ENCODE measurements around the gene RADIL.

Gene RADIL

DNA sequence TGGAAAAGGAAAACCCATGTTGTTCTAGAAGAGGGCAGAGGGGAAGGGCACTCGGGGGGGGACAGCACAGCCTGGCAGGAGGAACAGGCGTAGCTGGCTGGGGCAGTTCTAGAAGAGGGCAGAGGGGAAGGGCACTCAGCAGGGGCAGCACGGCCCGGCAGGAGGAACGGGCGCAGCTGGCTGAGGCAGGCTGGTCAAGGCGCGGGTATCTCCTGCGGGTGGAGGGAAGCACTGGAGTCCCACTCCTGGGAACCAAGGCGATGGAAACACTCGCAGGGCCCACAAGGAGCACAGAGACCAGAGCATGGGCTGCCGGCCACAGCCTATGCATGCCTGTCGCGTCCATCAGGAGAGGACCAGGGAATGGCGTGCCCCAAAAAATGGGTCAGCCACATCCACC lies 58.4 kb downstream of the RADIL start:
- no peak for TF ChIP-seq CTCF (conservative IDR thresholded peaks at IDR 0.05; ENCODE audit: low read depth, low read length)

GRCh38 chr7:4824120-4824775 lies 59.3 kb downstream of the RADIL start:
- TF ChIP-seq CTCF (conservative IDR thresholded peaks at IDR 0.05; ENCODE audit: low read depth, low read length) = no peak
- no peak for DNase-seq (ENCODE audit: low read depth)
- H3K4me3 ChIP-seq (ENCODE audit: low read length) = no peak overlapping the region

More for the DNA sequence above, 58.4 kb downstream of the RADIL start:
- DNase-seq (ENCODE audit: low read depth) = no peak
- H3K4me3 ChIP-seq (ENCODE audit: low read length) = no peak overlapping the region

- no peak for DNase-seq (ENCODE audit: low read depth)
- no peak overlapping the region for H3K4me3 ChIP-seq (ENCODE audit: low read length)
- no peak for TF ChIP-seq CTCF (conservative IDR thresholded peaks at IDR 0.05; ENCODE audit: low read depth, low read length)
Observed at GRCh38 chr7:4823441-4824119, 59.9 kb downstream of the RADIL start.

DNA sequence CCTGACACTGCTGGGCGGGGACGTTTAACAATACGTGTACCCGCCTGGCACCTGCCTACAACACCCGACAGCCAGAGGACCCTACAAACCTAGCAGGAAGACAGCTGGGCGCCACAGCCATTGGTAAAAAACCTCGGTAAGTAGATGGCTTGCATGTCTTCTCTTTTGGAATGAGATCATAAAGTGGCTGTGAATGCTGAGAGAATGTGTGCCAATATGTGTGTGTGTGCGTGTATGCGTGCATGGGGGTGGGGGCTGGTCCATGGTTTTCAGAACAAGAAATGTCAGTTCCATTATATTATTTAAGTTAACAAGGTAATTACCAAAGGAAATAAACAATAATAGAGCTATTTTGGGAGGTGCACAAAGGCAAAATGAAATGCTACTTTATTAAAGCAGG lies 60.8 kb downstream of the RADIL start:
- DNase-seq (ENCODE audit: low read depth) = no peak
- no peak overlapping the region for H3K4me3 ChIP-seq (ENCODE audit: low read length)
- no peak for TF ChIP-seq CTCF (conservative IDR thresholded peaks at IDR 0.05; ENCODE audit: low read depth, low read length)

- no peak overlapping the region for H3K4me3 ChIP-seq (ENCODE audit: low read length)
- DNase-seq (ENCODE audit: low read depth) = no peak
- TF ChIP-seq CTCF (conservative IDR thresholded peaks at IDR 0.05; ENCODE audit: low read depth, low read length) = no peak
Observed at GRCh38 chr7:4820967-4821471, 62.5 kb downstream of the RADIL start.

DNA sequence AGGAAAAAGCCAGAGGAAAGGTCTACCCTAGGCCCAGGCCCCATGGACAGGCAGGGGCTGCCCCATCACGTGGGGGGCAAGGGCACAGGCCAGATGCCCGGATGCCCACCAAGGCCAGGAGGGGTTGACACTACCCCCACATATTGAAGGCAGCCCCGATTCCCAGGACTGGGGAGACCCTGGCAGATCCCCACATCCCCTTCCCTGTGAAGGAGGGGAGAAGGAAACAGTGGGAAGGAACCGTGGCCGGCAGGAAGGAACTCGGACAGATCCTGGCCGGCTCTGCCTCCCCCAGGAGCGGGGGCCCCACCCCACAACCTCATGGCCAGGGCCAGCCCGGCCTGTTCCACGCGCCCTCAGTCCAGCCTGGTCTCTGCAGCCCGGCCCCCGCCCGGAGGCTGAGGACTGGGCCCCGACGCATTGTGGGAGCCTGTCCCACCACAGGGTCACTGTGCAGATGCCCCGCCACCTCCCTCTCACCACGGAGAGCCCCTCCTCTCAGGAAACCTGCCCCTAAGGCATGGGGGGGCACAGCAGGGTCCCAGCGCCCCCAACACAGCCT lies 63.0 kb downstream of the RADIL start:
- H3K4me3 ChIP-seq (ENCODE audit: low read length) = no peak overlapping the region
- no peak for DNase-seq (ENCODE audit: low read depth)
- no peak for TF ChIP-seq CTCF (conservative IDR thresholded peaks at IDR 0.05; ENCODE audit: low read depth, low read length)
